ENCODE results near the gene HTR3B.

The HTR3B gene

DNA sequence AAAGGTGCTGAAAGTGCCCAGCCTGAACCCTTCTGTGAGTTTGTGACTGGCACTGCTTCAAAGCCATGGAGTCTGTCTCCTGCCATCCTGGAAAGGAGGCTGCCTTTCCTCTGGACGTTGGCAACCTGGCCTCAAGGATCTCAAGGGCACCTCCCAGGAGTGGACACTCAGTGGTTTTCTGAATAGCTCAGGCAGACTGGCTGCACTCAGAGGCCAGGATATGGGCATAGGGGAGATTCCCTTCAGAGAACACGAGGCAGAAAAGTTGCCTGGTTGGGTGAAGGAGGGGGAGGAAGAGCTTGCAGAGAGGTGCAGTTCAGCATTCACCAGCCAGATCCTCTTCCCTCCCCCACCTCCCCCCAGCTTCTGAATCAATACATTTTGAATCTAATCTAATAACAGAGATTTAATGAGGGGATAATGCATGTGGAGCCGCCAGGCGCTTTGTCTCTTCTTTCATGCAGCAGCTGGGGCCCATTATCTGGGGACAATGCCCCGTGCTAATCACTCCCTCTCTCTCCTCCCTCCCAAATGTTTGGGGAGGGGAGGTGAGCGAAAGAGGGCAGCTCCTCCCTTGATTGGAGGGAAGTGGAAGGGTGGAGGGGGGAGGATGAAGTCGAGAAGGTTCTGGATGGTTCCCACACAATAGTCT lies 88.0 kb downstream of the HTR3B start:
- DNase-seq, result no peak

DNA sequence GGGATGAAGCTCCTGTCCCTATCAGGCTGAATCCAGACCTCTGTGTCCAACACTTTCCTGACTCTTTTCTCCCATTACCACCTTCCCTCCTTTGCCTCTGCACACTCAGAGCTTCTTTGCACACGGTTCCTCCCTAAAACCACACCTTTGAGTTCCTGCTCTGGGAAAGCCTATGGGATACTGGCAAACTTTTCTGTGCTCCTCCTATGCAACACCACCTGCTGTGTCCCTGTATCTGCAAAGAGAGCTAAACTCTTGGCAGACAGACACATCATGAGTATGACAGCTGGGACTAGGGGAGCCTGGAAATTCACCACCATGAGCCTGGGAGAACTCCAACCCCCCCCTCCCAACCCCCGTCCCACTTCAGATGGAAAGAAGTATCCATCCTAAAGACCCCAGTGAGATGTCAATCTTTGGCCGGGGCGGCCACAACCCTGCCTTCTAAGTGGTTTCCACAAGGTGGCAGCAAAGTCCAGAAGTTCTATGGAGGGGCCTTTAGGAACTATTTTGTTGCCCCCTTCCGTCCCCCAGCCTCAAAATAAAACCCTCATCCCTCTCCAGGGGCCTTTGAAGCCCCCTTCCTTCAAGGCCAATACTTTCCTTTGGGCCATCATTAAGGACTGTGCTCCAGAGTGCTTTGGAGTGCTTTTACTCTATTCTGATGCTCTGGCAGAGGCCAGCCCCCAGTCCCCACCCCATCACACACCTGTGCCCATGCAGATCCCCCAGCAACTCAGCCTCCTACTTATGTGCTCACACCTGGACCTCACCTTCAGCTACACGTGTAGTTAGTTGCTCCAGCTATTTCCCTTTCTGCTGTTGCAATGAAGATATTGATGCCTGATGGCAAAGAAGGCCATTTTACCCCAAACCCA lies 89.7 kb downstream of the HTR3B start:
- DNase-seq, result no peak

All from NCI-H187 (cell line).